Fibroblast of skin of left quadriceps (primary cell): Measurements from ENCODE around the gene MAGI3.
"Not testable (repeated sequence)": the region's sequence is repeated elsewhere in the genome, so short reads cannot be mapped to it uniquely, and the experiment has no call there.

ENCODE experiments used
- DNase-seq, 2 experiments: peaks; one replicate each; pipeline ENCODE4 v3.0.0-alpha.2; 2013; ENCODE audit warnings: low read depth in 2 of 2

MAGI3 gene

GRCh38 chr1:113691184-113691583 lies 300.9 kb downstream of the MAGI3 start:
- no peak for DNase-seq

- no peak for DNase-seq
Observed at GRCh38 chr1:113692342-113692741, 302.0 kb downstream of the MAGI3 start.

- no peak for DNase-seq
Observed at GRCh38 chr1:113692824-113693431, 302.6 kb downstream of the MAGI3 start.

DNA sequence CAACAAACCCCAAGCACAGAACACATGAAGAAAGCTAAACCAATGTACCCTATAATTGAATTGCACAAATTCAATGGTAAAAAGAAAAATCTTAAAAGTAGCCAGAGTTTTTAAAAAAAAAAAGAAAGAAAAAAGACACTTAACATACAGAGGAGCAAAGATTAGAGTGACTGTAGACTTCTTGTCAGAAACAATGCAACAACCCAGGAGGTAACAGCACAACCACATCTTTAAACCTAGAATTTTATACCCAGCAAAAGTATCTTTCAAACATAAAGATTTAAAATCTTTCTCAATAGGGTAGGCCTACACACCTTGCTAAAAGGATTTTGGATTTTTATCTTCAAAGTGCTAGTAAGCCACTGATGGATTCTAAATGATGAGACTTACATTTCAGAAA lies 304.6 kb downstream of the MAGI3 start:
- DNase-seq = no peak

DNA sequence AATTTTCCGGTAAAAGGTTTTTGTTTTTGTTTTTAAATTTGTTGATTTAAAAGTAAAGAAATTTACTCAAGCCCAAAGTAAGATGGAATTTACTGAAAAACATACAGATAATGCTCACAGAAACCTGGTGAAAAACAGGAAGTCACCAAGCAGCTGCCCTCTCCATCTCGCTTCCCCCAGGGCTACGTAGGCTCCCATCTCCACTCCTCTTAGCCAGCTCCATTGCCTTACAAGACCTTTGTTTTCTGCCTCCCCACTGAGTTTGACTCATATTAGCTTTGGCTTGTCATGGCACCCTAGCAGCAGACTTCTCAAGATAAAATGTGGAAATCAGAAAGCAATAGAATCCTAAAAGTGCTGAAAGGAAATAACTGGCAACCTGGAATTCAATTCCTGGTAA lies 311.1 kb downstream of the MAGI3 start:
- DNase-seq = no peak

DNA sequence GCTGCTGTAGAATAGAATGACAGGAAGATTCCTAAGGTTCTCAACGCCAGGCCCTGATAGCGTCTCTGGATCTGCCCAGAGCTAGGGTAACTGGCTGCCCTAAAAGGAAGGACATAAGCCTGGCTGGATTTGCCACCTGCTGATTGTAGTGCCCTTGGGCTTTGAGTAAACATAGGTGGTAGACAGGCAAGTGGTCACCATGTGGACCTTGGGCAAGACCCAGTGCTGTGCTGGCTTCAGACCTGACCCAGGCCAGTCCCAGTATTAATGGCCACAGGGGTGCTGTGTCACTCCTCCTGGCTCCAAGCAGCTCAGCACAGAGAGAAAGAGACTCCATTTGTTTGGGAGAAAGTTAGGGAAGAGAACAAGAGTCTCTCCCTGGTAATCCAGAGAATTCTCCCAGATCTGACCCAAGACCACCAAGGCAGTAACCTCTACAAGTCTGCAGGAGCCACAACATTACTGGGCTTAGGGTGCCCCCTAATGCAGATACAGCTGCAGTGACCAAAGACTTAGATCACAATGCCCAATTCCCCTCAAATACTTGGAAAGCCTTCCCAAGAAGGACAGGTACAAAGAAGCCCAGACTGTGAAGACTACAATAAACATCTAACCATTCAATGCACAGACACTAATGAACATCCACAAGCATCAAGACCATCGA lies 324.4 kb downstream of the MAGI3 start:
- no peak for DNase-seq

DNA sequence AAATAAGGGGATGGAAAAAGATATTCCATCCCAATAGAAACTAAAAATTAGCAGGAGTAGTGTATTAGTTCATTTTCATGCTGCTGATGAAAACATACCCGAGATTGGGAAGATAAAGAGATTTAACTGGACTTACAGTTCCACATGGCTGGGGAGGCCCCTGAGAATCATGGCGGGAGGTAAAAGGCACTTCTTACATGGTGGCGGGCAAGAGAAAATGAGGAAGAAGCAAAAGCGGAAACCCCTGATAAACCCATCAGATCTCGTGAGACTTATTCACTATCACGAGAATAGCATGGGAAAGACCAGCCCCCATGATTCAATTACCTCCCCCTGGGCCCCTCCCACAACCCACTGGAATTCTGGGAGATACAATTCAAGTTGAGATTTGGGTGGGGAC lies 327.2 kb downstream of the MAGI3 start:
- DNase-seq = not testable (repeated sequence)

GRCh38 chr1:113718621-113719020 lies 328.3 kb downstream of the MAGI3 start:
- DNase-seq = not testable (repeated sequence)

GRCh38 chr1:113721010-113721409 lies 330.7 kb downstream of the MAGI3 start:
- DNase-seq = no peak

DNA sequence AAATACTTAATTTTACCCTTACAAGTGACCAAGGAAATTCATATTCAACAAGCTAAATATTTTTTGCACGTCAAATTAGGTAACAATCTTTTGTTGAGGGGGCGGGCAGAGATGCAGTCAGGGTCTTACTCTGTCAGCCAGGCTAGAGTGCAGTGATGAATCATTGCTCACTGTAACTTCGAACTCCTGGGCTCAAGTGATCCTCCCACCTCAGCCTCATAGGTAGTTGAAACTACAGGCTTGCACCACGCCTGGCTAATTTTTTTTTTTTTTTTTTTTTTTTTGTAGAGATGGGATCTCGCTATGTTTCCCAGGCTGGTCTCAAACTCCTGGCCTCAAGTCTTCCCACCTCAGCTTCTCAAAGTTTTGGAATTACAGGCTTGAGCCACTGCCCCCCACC lies 342.5 kb downstream of the MAGI3 start:
- no peak for DNase-seq

GRCh38 chr1:113734357-113735055 lies 344.2 kb downstream of the MAGI3 start:
- DNase-seq = no peak
